ENCODE data around the gene WWOX.

DNA sequence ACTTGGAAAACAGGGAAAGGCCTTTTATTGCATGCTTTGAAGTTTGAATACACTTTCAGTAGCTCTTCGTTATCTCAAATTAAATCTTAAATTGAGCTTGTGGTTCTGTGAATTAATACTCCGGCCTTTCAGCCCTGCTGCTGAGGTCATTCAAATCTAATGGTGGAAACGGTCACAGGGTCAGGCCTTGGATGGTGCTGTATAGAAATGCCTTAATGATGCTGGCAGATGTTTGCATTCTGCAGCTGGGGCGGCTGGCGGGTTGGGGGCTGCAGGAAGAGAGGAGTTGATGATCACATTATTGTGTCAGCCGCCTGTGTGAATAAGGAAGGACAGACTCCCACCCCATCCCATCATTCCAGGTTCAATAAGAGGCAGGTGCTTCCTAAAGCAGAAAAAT, 723.6 kb downstream of the WWOX start:
- TF ChIP-seq, protein P1, sequence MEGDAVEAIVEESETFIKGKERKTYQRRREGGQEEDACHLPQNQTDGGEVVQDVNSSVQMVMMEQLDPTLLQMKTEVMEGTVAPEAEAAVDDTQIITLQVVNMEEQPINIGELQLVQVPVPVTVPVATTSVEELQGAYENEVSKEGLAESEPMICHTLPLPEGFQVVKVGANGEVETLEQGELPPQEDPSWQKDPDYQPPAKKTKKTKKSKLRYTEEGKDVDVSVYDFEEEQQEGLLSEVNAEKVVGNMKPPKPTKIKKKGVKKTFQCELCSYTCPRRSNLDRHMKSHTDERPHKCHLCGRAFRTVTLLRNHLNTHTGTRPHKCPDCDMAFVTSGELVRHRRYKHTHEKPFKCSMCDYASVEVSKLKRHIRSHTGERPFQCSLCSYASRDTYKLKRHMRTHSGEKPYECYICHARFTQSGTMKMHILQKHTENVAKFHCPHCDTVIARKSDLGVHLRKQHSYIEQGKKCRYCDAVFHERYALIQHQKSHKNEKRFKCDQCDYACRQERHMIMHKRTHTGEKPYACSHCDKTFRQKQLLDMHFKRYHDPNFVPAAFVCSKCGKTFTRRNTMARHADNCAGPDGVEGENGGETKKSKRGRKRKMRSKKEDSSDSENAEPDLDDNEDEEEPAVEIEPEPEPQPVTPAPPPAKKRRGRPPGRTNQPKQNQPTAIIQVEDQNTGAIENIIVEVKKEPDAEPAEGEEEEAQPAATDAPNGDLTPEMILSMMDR (IDR thresholded peaks at IDR 0.05) = no peak
- no peak for TF ChIP-seq POLR2A (IDR thresholded peaks at IDR 0.05)

Data from right lobe of liver (tissue), 4 donors.